ENCODE measurements around the gene TREH.
"Not testable (repeated sequence)": the region's sequence is repeated elsewhere in the genome, so short reads cannot be mapped to it uniquely, and the experiment has no call there.

TREH gene

GRCh38 chr11:118614511-118614910 is 64.9 kb downstream of the TREH start:
- DNase-seq (ENCODE audit: low read depth in 2 of 2): no peak
- TF ChIP-seq CTCF (IDR thresholded peaks at IDR 0.05; ENCODE audit: low read depth, low read length): no peak
- no peak overlapping the region for H3K4me3 ChIP-seq (replicated peaks in 1 of 2; ENCODE audit: low read depth in 2 of 2, low read length in 2 of 2)

- H3K4me3 ChIP-seq (replicated peaks in 1 of 2; ENCODE audit: low read depth in 2 of 2, low read length in 2 of 2): peak overlapping the region in 1 of 2 donors; percentile 26
- TF ChIP-seq CTCF (IDR thresholded peaks at IDR 0.05; ENCODE audit: low read depth, low read length): no peak
- DNase-seq (ENCODE audit: low read depth in 2 of 2): peak; percentile 65 to 93
Observed at GRCh38 chr11:118612378-118612777, 67.1 kb downstream of the TREH start.

- DNase-seq (ENCODE audit: low read depth in 2 of 2): not testable (repeated sequence)
- H3K4me3 ChIP-seq (replicated peaks in 1 of 2; ENCODE audit: low read depth in 2 of 2, low read length in 2 of 2): peak overlapping the region; percentile 67 to 96
Observed at GRCh38 chr11:118611433-118611795, 68.0 kb downstream of the TREH start.

- TF ChIP-seq CTCF (IDR thresholded peaks at IDR 0.05; ENCODE audit: low read depth, low read length): peak; percentile 76
- H3K4me3 ChIP-seq (replicated peaks in 1 of 2; ENCODE audit: low read depth in 2 of 2, low read length in 2 of 2): peak overlapping the region; percentile 67 to 96
- peak; percentile 80 to 83 for DNase-seq (ENCODE audit: low read depth in 2 of 2)
Observed at GRCh38 chr11:118610773-118611432, 68.5 kb downstream of the TREH start.

GRCh38 chr11:118610225-118610772 is 69.2 kb downstream of the TREH start:
- DNase-seq (ENCODE audit: low read depth in 2 of 2): no peak
- peak overlapping the region; percentile 67 to 96 for H3K4me3 ChIP-seq (replicated peaks in 1 of 2; ENCODE audit: low read depth in 2 of 2, low read length in 2 of 2)
- TF ChIP-seq CTCF (IDR thresholded peaks at IDR 0.05; ENCODE audit: low read depth, low read length): no peak

- no peak for TF ChIP-seq CTCF (IDR thresholded peaks at IDR 0.05; ENCODE audit: low read depth, low read length)
- peak overlapping the region; percentile 67 to 96 for H3K4me3 ChIP-seq (replicated peaks in 1 of 2; ENCODE audit: low read depth in 2 of 2, low read length in 2 of 2)
- DNase-seq (ENCODE audit: low read depth in 2 of 2): peak; percentile 49 to 56
Observed at GRCh38 chr11:118609380-118610224, 69.8 kb downstream of the TREH start.

Measured in cardiac fibroblast (primary cell).